Activated CD4-positive, alpha-beta T cell treated with anti-CD3 and anti-CD28 coated beads for 48 hours (primary cell): ENCODE data around the gene SP140L.
"Not testable (repeated sequence)": the region's sequence is repeated elsewhere in the genome, so short reads cannot be mapped to it uniquely, and the experiment has no call there.

Source experiments
- DNase-seq: peaks from one replicate; pipeline ENCODE4 v3.0.0-alpha.2; 2020

The SP140L gene

DNA sequence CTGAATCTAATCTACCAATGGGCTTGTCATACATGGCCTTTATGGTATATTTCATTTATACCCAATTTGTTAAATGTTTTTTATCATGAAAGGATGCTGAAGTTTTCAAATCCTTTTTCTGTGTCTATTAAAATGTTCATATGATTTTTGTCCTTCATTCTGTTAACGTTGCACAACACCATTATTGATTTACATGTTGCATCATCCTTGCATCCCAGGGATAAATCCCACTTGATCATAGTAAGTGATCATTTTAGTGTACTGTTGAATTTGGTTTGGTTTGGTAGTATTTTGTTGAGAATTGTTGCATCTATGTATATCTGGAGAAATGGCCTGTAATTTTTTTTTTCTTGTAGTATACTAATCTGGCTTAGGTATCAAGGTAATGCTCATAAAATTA is 98.4 kb downstream of the SP140L start:
- DNase-seq = no peak

DNA sequence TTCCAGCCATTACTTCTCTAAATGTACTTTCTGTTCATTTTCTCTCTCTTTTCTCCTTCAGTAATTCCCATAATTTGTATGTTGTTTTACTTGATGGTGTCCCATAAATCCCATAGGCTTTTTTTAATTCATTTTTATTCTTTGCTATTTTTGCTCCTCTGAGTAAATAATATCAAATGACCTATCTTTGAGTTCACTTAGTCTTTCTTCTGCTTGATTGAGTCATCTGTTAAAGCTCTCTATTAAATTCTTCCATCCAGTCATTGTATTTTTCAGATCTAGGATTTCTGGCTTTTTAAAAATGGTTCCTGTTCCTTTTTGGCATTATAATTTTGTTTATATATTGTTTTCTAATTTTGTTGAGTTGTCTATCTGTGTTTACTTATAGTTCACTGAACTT is 102.5 kb downstream of the SP140L start:
- no peak for DNase-seq

- no peak for DNase-seq
Measured at GRCh38 chr2:230430957-230431910, 104.2 kb downstream of the SP140L start.

DNA sequence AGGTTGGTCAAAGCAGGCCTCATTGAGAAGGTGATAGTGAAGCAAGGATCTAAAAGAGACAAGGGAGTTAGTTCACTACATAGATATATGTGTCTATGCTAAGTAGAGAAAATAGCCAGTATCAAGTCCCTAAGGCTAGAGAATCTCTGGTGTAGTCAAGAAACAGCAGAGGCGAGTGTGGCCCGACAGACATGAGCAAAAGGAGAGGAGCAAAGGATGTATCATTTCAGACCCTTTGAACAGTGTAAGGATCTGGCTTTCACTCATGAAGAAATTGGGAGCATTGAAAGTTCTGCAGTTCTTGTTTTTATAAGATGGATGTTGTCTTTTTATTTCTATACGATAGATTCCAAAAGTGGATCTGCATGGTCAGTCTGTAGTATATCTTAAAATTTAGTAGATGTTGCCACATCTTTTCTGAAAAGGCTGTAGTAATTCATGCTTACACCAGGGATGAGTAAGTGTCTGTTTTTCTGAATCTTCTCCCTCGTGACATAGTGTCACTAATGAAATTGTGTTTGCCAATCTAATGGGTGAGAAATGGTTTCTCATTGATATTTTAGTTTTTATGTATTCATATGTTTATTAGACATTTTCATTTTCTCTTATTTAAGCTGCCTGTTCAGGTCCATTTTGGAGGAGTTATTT is 107.8 kb downstream of the SP140L start:
- no peak for DNase-seq

DNA sequence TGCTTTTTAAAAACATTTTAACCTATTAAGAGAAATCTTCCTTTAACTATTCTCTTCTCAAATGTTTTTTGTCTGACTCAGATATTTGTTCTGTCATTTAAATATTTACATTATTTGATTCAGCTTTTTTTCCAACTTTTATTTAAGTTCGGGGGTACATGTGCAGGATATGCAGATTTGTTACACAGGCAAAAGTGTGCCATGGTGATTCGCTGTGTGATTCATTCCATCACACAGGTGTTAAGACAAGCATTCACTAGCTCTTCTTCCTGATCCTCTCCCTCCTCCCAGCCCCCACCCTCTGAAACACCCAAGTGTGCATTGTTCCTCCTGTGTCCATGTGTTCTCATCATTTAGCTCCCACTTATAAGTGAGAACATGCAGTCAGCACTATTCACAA is 108.4 kb downstream of the SP140L start:
- DNase-seq = no peak

GRCh38 chr2:230439121-230439520 is 112.1 kb downstream of the SP140L start:
- not testable (repeated sequence) for DNase-seq

- no peak for DNase-seq
Measured at GRCh38 chr2:230439590-230439989, 112.6 kb downstream of the SP140L start.

DNA sequence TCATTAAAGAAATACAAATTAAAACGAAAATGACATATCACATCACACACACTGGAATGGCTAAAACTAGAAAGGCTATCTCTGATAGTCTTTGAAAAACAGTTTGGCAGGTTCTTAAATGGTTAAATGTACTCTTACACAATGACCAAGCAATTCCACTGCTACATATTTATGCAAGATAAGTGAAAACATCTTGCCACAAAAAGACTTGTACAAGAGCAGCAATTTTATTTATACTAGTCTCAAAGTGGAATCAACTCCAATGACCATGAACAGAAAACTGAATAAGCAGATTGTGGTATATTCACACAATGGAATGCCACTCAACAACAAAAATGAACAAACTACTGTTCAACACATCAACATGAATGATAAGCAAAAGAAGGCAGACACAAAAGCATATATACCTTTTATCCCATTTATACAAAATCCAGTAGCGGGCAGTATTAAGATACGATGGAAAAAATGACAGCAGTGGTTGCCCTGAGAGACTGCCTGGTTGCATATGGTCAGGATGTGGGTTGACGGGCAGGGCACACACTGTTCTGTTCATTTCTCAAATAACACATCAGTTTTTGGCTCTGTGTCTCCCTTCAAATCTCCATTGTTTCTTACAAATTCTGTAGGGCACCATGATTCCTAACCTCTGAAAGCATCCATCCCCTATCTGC is 114.4 kb downstream of the SP140L start:
- DNase-seq = peak; percentile 49

GRCh38 chr2:230443541-230443940 is 116.5 kb downstream of the SP140L start:
- DNase-seq = no peak

GRCh38 chr2:230444832-230445231 is 117.8 kb downstream of the SP140L start:
- DNase-seq = no peak

DNA sequence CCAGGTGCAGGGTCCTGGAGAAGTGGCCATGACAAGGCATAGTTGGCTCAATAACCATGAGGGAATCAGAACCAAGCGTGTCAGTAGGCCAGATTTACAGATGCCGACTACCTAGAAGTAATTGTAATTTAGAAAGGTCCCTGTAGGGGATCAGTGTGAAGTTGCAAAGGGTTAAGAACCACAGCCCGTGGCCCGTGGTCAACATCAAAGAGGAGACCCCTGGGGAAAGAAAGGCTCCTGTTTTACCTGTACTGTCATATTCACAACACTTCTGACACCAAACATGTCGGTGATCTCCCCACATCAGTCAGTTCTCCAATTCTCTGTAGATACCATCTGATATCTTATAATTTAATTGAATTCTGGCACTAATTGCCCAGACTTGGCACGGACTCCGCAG is 120.0 kb downstream of the SP140L start:
- peak; percentile 17 for DNase-seq

DNA sequence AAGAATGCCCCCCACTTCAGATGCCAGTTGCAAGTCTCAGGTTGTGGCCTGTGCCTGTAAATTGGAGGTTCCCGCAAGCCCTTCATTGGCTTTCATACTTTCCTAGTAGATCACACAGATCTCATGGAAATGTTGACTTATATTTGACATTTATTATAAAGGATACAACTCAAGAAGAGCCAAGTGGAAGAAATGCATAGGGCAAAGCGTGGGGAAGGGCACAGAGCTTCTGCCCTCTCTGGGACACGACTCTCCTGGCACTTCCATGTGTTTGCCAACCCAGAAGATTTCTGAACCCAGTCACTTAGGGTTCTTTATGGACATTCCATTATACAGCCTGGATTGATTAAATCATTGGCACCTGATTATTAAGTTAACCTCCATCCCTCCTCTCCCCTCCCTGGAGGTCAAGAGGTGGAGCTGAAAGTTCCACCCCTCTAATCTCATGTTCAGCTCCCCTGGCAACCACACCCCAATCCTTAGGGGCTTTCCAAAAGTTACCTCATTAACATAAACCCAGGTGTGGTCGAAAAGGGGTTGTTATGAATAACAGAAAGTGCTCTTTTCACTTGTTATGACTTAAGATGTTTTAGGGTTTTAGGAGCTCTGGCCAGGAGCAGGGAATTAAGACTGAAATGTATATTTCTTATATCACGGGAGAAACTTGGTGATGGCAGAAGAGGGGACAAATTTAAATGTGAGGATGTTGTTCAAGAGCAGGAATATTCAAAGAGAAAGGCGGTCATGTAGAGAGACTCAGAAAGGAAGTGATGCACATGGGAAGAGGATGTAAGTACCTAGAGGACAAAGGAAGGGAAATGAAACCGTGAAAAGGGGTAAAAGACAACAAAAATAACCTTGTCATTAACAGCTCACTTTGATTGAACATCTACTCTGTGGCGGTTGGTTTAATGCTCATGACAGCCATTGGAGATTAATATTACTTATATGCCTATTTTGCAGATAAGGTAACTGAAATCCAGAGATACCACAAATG is 120.8 kb downstream of the SP140L start:
- DNase-seq = peak; percentile 50

DNA sequence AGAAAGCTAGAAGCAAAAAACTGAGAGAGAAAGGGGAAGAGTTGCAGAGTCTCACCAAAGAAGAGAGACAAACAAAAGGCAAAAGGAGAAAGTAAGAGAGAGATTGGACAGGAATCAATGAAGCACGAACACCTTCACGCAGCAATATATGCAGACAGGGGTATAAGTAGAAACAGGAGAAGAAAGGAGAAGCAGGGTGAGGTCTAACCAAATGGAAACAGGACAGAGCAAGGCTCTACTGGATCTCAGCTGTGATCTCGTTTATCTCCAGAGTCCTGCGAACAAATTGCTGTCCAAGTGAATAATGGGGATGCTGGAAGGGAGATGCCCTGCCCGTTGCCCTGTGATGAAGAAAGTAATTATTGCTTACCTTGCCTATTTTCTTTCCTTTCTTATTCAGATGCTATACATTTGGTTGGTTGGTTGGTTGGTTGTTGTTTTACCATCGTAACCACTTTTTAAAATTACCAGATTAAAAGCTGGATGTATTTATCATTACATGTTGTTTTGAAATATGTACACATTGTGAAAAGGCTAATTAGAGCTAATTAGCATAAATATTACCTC is 123.0 kb downstream of the SP140L start:
- no peak for DNase-seq

GRCh38 chr2:230453006-230453405 is 126.0 kb downstream of the SP140L start:
- DNase-seq = no peak
